H7 (cell line): ENCODE results near the gene HNF1A. TPM values are rescaled to one million over a fixed set of nuclear protein-coding genes. Genes with fewer than 3 reads are reported as not detected.

Experiments used
- DNase-seq: peaks from one replicate; pipeline ENCODE4 v3.0.0; 2012
- H3K27me3 ChIP-seq: 2 replicates; pipeline ENCODE4 v1.6.0; 2011; ENCODE audit warnings: mild to moderate bottlenecking, low read length; ENCODE audit not compliant: control insufficient read depth, insufficient read depth
- H3K36me3 ChIP-seq: replicated peaks from 2 replicates; pipeline ENCODE4 v1.5.1; 2011; ENCODE audit warnings: low read length; ENCODE audit not compliant: control insufficient read depth, insufficient read depth
- H3K4me3 ChIP-seq: 2 replicates; pipeline ENCODE4 v1.5.1; 2011; ENCODE audit warnings: low read depth, mild to moderate bottlenecking, control low read depth, low read length, moderate library complexity; ENCODE audit not compliant: insufficient read depth
- total RNA-seq: library from RNA; depleted of rRNA; stranded (reverse); fragments of >200 nt; shearing (Covaris generic); gene quantifications from 2 replicates; pipeline ENCODE4 v1.2.3, GENCODE V29; 2014

Gene HNF1A
- total RNA-seq, 1 experiment from 2014 or later, result not detected

DNA sequence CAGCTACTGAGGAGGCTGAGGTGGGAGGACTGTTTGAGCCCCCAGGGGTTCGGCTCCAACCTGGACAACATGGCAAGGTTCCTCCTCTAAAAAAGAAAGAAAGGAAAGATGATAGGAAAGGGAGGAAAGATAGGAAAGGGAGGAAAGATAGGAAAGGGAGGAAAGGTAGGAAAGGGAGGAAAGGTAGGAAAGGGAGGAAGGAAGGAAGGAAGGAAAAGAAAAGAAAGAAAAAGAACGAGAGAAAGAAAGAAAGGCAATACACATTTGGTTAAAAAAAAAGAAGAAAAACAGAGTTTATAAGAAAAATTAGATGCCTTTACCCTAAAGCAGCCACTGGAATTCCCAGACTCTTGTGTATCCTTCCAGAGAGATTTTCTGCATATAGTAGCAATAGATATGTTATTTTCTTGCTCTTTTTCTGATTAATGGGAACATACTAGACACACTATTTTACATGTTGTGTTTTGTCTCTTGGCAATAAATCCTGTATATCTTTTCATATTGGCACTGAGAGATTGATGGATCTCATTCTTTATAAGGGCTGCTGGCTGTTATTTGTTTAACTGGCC is 12.2 kb downstream of the HNF1A start:
- no peaks in the 10 kb centered on the region for H3K27me3 ChIP-seq

DNA sequence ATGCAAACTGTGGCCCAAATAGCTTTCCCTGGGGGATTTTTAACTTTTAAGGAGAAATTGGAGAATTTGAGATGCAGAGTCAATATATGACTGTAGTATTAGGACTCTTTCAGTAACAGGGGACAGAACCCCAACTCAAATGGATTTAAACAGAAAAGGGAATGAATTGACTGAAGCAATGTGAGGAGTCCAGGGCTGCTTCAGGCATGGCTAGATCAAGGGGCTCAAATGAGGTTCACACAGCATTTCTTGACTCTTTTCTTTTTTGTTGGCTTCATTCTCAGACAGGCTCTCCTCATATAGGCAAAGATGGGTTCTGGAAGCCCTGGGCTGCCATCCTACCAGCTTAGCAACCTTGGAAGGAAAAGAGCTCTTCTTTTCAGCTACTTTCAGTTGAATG is 13.6 kb downstream of the HNF1A start:
- no peaks in the 10 kb centered on the region for H3K36me3 ChIP-seq
- no peak for DNase-seq
- H3K27me3 ChIP-seq, result no peaks in the 10 kb centered on the region
- H3K4me3 ChIP-seq, result no peak overlapping the region

More for the DNA sequence above, 12.2 kb downstream of the HNF1A start:
- Histone ChIP-seq H3K36me3 (no peaks in the 10 kb centered on the region), H3K4me3 (no peak overlapping the region)
- no peak for DNase-seq

DNA sequence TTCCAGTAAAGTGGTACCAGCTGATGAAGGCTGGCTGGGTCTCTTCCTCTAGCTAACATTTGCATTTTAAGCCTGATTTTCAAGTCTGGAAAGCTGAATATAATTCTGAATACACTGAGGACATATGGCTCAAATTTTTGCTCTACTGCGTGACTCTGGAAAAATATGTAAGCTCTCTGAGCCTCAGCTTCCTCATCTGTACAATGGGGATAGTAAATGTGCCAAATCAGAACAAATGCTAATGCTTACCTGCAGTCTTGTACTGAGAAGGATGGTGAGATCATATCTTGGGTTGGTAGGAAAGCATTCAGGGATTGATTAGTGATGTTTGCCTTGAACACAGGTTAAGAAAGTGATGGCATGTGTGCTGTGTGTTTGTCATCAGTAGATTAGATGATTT is 14.6 kb downstream of the HNF1A start:
- Histone ChIP-seq H3K4me3 (no peak overlapping the region), H3K36me3 (no peaks in the 10 kb centered on the region), H3K27me3 (no peaks in the 10 kb centered on the region)
- peak; percentile 13 for DNase-seq

DNA sequence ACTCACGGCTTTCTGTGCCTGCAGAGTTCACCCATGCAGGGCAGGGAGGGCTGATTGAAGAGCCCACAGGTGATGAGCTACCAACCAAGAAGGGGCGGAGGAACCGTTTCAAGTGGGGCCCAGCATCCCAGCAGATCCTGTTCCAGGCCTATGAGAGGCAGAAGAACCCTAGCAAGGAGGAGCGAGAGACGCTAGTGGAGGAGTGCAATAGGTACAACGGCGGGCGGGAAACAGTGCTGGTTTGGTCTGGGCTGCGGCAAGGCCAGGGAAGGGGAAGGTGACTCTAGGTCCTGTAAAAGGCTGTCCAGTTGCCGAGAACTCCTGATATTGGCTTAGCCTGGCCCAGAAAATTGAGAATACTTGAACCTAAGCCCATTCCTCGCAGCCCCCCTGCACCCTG is 15.2 kb downstream of the HNF1A start:
- no peak overlapping the region for H3K4me3 ChIP-seq
- DNase-seq, result peak; percentile 39
- H3K36me3 ChIP-seq, result no peaks in the 10 kb centered on the region
- H3K27me3 ChIP-seq, result no peaks in the 10 kb centered on the region

DNA sequence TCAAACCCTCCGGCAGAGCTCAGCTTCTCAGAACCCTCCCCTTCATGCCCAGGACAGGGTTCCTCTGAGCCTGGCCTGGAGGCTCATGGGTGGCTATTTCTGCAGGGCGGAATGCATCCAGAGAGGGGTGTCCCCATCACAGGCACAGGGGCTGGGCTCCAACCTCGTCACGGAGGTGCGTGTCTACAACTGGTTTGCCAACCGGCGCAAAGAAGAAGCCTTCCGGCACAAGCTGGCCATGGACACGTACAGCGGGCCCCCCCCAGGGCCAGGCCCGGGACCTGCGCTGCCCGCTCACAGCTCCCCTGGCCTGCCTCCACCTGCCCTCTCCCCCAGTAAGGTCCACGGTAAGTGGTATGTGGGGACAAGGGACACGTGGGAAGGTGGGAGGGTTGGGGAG is 15.7 kb downstream of the HNF1A start:
- no peak overlapping the region for H3K4me3 ChIP-seq
- peak; percentile 39 for DNase-seq
- no peaks in the 10 kb centered on the region for H3K27me3 ChIP-seq
- no peaks in the 10 kb centered on the region for H3K36me3 ChIP-seq

DNA sequence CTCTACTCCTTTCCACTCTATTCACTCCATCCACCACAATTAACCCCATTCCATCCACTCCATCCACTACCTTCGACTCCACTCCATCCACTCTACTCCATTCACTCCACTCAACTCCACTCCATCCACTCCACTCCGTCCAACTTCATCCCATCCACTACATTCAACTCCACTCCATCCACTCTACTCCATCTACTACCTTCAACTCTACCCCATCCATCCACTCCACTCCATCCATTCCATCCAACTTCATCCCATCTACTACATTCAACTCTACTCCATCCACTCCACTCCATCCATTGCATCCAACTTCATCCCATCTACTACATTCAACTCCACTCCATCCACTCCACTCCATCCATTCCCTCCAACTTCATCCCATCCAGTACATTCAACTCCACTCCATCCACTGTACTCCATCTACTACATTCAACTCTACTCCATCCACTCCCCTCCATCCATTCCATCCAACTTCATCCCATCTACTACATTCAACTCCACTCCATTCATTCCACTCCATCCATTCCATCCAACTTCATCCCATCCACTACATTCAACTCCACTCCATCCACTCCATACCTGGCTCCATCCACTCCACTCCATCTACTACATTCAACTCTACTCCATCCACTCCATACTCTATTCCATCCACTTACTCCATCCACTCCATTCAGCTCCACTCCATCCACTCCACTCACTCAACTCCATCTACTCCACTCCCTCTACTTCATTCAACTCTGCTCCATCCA is 16.4 kb downstream of the HNF1A start:
- no peaks in the 10 kb centered on the region for H3K36me3 ChIP-seq

DNA sequence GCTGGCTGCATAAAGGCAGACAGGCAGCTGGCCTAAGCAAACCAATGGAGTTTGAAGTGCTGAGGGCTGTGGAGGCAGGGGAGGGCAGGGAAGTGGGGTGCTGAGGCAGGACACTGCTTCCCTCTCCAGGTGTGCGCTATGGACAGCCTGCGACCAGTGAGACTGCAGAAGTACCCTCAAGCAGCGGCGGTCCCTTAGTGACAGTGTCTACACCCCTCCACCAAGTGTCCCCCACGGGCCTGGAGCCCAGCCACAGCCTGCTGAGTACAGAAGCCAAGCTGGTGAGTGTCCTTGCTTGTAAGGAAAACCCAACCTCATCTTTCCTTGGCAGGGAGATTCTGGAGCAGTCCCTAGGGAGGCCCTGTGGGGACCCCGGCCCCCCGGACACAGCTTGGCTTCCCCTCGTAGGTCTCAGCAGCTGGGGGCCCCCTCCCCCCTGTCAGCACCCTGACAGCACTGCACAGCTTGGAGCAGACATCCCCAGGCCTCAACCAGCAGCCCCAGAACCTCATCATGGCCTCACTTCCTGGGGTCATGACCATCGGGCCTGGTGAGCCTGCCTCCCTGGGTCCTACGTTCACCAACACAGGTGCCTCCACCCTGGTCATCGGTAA is 17.9 kb downstream of the HNF1A start:
- no peaks in the 10 kb centered on the region for H3K36me3 ChIP-seq
- H3K4me3 ChIP-seq, result no peak overlapping the region
- H3K27me3 ChIP-seq, result no peaks in the 10 kb centered on the region
- DNase-seq, result peak; percentile 32

More for the DNA sequence above, 16.4 kb downstream of the HNF1A start:
- Histone ChIP-seq H3K4me3 (no peak overlapping the region), H3K27me3 (no peaks in the 10 kb centered on the region)
- DNase-seq, result peak; percentile 35

DNA sequence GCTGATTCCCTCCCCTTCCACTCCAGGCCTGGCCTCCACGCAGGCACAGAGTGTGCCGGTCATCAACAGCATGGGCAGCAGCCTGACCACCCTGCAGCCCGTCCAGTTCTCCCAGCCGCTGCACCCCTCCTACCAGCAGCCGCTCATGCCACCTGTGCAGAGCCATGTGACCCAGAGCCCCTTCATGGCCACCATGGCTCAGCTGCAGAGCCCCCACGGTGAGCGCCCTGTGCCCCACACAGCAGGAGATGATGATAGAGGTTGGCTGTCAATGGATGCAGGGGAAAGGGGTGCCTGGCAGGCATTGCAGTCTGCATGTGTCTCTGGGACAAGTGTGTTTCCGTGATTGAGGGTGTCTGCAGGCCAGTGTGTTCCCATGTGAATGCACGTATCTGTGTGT is 19.1 kb downstream of the HNF1A start:
- peak; percentile 28 for DNase-seq
- Histone ChIP-seq H3K36me3 (no peaks in the 10 kb centered on the region; the same call in 1 of the 2 replicates), H3K27me3 (no peaks in the 10 kb centered on the region), H3K4me3 (no peak overlapping the region)

DNA sequence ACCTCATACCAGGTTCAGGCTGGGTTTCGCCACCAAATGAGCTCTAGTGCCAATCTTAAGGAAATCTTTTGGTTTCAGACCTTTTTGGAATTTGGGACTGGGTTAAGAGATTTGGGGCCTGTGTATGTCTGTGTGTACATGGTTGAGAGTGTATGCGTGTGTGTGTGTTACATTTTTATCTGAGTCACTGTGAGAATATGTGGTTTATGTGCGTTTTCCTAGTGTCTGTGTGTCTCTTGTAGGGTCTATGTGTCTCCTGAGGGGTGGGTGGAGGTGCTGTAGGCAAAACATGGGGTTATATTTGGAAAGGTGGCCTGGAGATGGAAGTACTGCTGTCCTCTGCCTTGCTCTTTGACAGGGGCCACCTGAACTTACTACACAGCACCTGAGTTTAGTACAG is 20.1 kb downstream of the HNF1A start:
- Histone ChIP-seq H3K36me3 (no peaks in the 10 kb centered on the region; the same call in 1 of the 2 replicates), H3K4me3 (no peak overlapping the region), H3K27me3 (no peaks in the 10 kb centered on the region)
- peak; percentile 21 for DNase-seq

DNA sequence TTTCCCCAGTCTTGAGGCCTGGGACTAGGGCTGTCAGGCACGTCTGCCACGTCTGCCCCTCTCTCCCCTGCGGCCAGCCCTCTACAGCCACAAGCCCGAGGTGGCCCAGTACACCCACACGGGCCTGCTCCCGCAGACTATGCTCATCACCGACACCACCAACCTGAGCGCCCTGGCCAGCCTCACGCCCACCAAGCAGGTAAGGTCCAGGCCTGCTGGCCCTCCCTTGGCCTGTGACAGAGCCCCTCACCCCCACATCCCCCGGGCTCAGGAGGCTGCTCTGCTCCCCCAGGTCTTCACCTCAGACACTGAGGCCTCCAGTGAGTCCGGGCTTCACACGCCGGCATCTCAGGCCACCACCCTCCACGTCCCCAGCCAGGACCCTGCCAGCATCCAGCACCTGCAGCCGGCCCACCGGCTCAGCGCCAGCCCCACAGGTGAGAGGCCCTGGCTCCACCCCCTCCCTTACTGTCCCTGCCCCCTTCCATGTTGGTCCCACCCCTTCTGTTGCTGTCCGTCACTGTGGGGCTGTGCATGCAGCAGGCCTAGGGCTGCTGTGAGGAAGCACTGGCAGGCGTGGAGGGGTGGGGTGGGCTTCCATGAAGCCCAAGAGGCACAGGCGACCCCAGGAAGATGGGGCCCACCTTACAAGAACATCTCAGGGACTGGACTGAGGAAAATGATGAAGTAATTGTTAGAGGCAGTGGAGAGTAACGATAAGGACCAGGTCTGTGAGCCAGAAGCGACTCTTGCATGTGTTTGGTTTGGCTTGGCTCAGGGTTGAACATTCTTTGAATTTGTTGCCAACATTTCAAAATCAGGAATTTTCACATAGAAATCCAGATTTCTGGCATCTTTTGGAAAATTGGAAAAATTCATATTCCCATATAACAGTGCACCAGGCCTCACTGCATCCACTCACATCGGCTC is 21.1 kb downstream of the HNF1A start:
- DNase-seq, result peak; percentile 97
- H3K4me3 ChIP-seq, result no peak overlapping the region; the same call in 1 of the 2 replicates
- H3K36me3 ChIP-seq, result peaks cover 8% of the 10 kb centered on the region
- H3K27me3 ChIP-seq, result no peaks in the 10 kb centered on the region

DNA sequence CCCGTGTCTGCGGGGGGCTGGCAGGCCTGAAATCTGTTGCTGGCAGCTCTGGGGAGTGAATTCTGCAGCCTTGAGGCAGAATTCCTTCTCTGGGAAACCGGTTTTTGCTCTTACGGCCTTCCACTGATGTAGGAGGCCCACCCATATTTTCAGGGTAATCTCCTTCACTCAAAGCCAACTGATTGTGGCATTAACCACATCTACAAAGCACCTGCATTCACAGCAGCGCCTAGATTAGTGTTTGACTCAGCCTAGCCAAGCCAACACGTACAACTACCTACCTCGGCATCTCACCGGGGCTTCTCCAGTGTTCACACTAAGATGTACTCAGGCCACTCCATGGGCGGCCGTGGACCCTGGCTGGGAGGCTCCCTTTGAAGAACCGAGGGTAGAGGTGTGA is 22.2 kb downstream of the HNF1A start:
- peak; percentile 21 for DNase-seq
- no peak overlapping the region for H3K4me3 ChIP-seq
- H3K27me3 ChIP-seq, result no peaks in the 10 kb centered on the region
- peaks cover 12% of the 10 kb centered on the region for H3K36me3 ChIP-seq

DNA sequence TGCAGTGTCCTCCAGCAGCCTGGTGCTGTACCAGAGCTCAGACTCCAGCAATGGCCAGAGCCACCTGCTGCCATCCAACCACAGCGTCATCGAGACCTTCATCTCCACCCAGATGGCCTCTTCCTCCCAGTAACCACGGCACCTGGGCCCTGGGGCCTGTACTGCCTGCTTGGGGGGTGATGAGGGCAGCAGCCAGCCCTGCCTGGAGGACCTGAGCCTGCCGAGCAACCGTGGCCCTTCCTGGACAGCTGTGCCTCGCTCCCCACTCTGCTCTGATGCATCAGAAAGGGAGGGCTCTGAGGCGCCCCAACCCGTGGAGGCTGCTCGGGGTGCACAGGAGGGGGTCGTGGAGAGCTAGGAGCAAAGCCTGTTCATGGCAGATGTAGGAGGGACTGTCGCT is 22.7 kb downstream of the HNF1A start:
- Histone ChIP-seq H3K36me3 (peaks cover 12% of the 10 kb centered on the region), H3K4me3 (no peak overlapping the region)
- peak; percentile 44 for DNase-seq

DNA sequence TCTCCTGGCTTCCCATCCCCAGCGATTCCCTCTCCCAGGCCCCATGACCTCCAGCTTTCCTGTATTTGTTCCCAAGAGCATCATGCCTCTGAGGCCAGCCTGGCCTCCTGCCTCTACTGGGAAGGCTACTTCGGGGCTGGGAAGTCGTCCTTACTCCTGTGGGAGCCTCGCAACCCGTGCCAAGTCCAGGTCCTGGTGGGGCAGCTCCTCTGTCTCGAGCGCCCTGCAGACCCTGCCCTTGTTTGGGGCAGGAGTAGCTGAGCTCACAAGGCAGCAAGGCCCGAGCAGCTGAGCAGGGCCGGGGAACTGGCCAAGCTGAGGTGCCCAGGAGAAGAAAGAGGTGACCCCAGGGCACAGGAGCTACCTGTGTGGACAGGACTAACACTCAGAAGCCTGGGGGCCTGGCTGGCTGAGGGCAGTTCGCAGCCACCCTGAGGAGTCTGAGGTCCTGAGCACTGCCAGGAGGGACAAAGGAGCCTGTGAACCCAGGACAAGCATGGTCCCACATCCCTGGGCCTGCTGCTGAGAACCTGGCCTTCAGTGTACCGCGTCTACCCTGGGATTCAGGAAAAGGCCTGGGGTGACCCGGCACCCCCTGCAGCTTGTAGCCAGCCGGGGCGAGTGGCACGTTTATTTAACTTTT is 23.6 kb downstream of the HNF1A start:
- Histone ChIP-seq H3K27me3 (no peaks in the 10 kb centered on the region), H3K36me3 (peaks cover 12% of the 10 kb centered on the region), H3K4me3 (no peak overlapping the region)
- DNase-seq, result no peak

More for the DNA sequence above, 22.7 kb downstream of the HNF1A start:
- H3K27me3 ChIP-seq, result no peaks in the 10 kb centered on the region

DNA sequence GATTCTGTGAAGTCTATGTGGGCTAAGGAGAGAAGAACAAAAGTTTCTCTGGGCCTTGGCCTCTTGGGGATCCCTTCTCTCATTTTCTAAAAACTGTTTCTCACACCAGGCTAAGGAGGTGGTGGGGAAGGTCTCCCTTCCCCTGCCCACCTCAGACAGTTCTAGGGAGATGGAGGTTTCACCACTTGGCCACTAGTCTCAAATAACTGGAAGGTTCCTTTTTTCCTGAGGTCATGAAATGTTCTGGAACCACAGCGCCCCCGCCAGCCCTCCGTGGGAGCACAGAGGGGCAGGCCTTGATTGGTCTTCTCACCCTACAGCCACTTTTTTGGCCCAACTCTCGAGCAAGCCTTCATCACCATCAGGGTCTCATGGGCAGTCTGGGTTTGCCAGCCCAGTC is 25.3 kb downstream of the HNF1A start:
- Histone ChIP-seq H3K27me3 (no peaks in the 10 kb centered on the region), H3K4me3 (no peak overlapping the region), H3K36me3 (peaks cover 18% of the 10 kb centered on the region)
- DNase-seq, result peak; percentile 66
